ENCODE measurements around the gene IGSF21. TPM values are rescaled to one million over a fixed set of nuclear protein-coding genes. Genes with fewer than 3 reads are reported as not detected.

Gene IGSF21
- total RNA-seq, 1 donor from 2014 or later, result 0.94 TPM

GRCh38 chr1:18304151-18304869 lies 196.7 kb downstream of the IGSF21 start:
- H3K36me3 Mint-ChIP-seq, result no peaks in the 10 kb centered on the region
- no peak for TF ChIP-seq CTCF (conservative IDR thresholded peaks at IDR 0.05)

GRCh38 chr1:18305182-18305795 lies 197.7 kb downstream of the IGSF21 start:
- TF ChIP-seq CTCF (conservative IDR thresholded peaks at IDR 0.05), result no peak
- Mint-ChIP-seq H3K27ac (no peak overlapping the region), H3K4me1 (ENCODE audit: unreplicated experiment) (no peaks in the 10 kb centered on the region), H3K4me3 (no peak overlapping the region), H3K9me3 (no peaks in the 10 kb centered on the region), H3K27me3 (peaks cover 9% of the 10 kb centered on the region), H3K36me3 (no peaks in the 10 kb centered on the region)
- DNase-seq (ENCODE audit: extremely low spot score, unreplicated experiment), result no peak

More at GRCh38 chr1:18304151-18304869, 196.7 kb downstream of the IGSF21 start:
- no peak overlapping the region for H3K4me3 Mint-ChIP-seq
- H3K27ac Mint-ChIP-seq, result no peak overlapping the region
- DNase-seq (ENCODE audit: extremely low spot score, unreplicated experiment), result no peak
- peaks cover 13% of the 10 kb centered on the region for H3K27me3 Mint-ChIP-seq
- no peaks in the 10 kb centered on the region for H3K4me1 Mint-ChIP-seq (ENCODE audit: unreplicated experiment)
- no peaks in the 10 kb centered on the region for H3K9me3 Mint-ChIP-seq

GRCh38 chr1:18307329-18307898 lies 199.8 kb downstream of the IGSF21 start:
- no peak overlapping the region for H3K27ac Mint-ChIP-seq
- H3K4me3 Mint-ChIP-seq, result no peak overlapping the region
- no peaks in the 10 kb centered on the region for H3K36me3 Mint-ChIP-seq
- H3K9me3 Mint-ChIP-seq, result no peaks in the 10 kb centered on the region
- no peak for DNase-seq (ENCODE audit: extremely low spot score, unreplicated experiment)
- H3K4me1 Mint-ChIP-seq (ENCODE audit: unreplicated experiment), result no peaks in the 10 kb centered on the region
- no peak for TF ChIP-seq CTCF (conservative IDR thresholded peaks at IDR 0.05)
- H3K27me3 Mint-ChIP-seq, result peaks cover 11% of the 10 kb centered on the region

- H3K36me3 Mint-ChIP-seq, result no peaks in the 10 kb centered on the region
- no peak for TF ChIP-seq CTCF (conservative IDR thresholded peaks at IDR 0.05)
Measured at GRCh38 chr1:18309552-18310155, 202.1 kb downstream of the IGSF21 start.

GRCh38 chr1:18312961-18313360 lies 205.4 kb downstream of the IGSF21 start:
- no peak overlapping the region for H3K27ac Mint-ChIP-seq
- no peak for DNase-seq (ENCODE audit: extremely low spot score, unreplicated experiment)
- no peaks in the 10 kb centered on the region for H3K4me1 Mint-ChIP-seq (ENCODE audit: unreplicated experiment)
- H3K27me3 Mint-ChIP-seq, result peaks cover 13% of the 10 kb centered on the region
- H3K9me3 Mint-ChIP-seq, result no peaks in the 10 kb centered on the region
- no peak for TF ChIP-seq CTCF (conservative IDR thresholded peaks at IDR 0.05)
- no peaks in the 10 kb centered on the region for H3K36me3 Mint-ChIP-seq
- no peak overlapping the region for H3K4me3 Mint-ChIP-seq

More at GRCh38 chr1:18309552-18310155, 202.1 kb downstream of the IGSF21 start:
- no peak for DNase-seq (ENCODE audit: extremely low spot score, unreplicated experiment)
- Mint-ChIP-seq H3K4me3 (no peak overlapping the region), H3K4me1 (ENCODE audit: unreplicated experiment) (no peaks in the 10 kb centered on the region), H3K27me3 (peaks cover 10% of the 10 kb centered on the region), H3K27ac (no peak overlapping the region), H3K9me3 (no peaks in the 10 kb centered on the region)
